Measurements from ENCODE around the gene EFNA1. TPM values are rescaled to one million over a fixed set of nuclear protein-coding genes. Genes with fewer than 3 reads are reported as not detected.

The EFNA1 gene
- total and polyA plus RNA-seq, 2 of the 13 experiments (the other 11 are each of a cell fraction or from before 2014, with no cell fraction given), result 81.8 to 874 TPM

GRCh38 chr1:155172732-155173477 is 45.2 kb downstream of the EFNA1 start, which contains the start of gene KRTCAP2 (continued):
- TF ChIP-seq ZBTB25 (CRISPR knock-in tag; IDR thresholded peaks at IDR 0.05) (peak; percentile 91; the same call in 1 of the 2 replicates), CENPBD1 (CRISPR knock-in tag; IDR thresholded peaks at IDR 0.05; ENCODE audit: borderline replicate concordance, low read depth) (no peak), ZSCAN25 (CRISPR knock-in tag; IDR thresholded peaks at IDR 0.05) (peak; percentile 41; the same call in 1 of the 2 replicates), REST (IDR thresholded peaks at IDR 0.05; ENCODE audit: borderline replicate concordance in 1 of 2, low read depth in 1 of 2, low read length in 2 of 2) (no peak), ZNF746 (CRISPR knock-in tag; IDR thresholded peaks at IDR 0.05) (no peak), PRDM4 (CRISPR knock-in tag; IDR thresholded peaks at IDR 0.05; ENCODE audit: borderline replicate concordance) (no peak), ZNF337 (CRISPR knock-in tag; IDR thresholded peaks at IDR 0.05; ENCODE audit: borderline replicate concordance, low read depth) (no peak), ZNF660 (CRISPR knock-in tag; IDR thresholded peaks at IDR 0.05; ENCODE audit: borderline replicate concordance, low read depth) (no peak), MBD4 (IDR thresholded peaks at IDR 0.05; ENCODE audit: borderline replicate concordance, low read length) (no peak), ZNF350 (CRISPR knock-in tag; IDR thresholded peaks at IDR 0.05; ENCODE audit: borderline replicate concordance, low read depth) (peak; percentile 81), POGK (CRISPR knock-in tag; conservative IDR thresholded peaks at IDR 0.05) (peak; percentile 63; the same call in 1 of the 2 replicates), ZNF33B (CRISPR knock-in tag; IDR thresholded peaks at IDR 0.05) (no peak), ZNF639 (CRISPR knock-in tag; conservative IDR thresholded peaks at IDR 0.05) (peak; percentile 91; the same call in 1 of the 2 replicates), ZSCAN21 (CRISPR knock-in tag; IDR thresholded peaks at IDR 0.05; ENCODE audit: borderline replicate concordance) (no peak; the same call in 1 of the 2 replicates), LBX2 (CRISPR knock-in tag; IDR thresholded peaks at IDR 0.05; ENCODE audit: borderline replicate concordance) (no peak)

Measured in HepG2 (cell line).